Measurements from ENCODE around the gene RRM1.
"Not testable (repeated sequence)": the region's sequence is repeated elsewhere in the genome, so short reads cannot be mapped to it uniquely, and the experiment has no call there.

RRM1 gene

GRCh38 chr11:4076774-4077173 lies 17.8 kb upstream of the RRM1 start:
- no peak for DNase-seq (ENCODE audit: low read depth in 2 of 2, low spot score in 1 of 2)

- DNase-seq (ENCODE audit: low read depth in 2 of 2, low spot score in 1 of 2) = no peak
Measured at GRCh38 chr11:4083198-4083597, 11.4 kb upstream of the RRM1 start.

- DNase-seq (ENCODE audit: low read depth in 2 of 2, low spot score in 1 of 2) = no peak
Measured at GRCh38 chr11:4084406-4085125, 10.0 kb upstream of the RRM1 start.

GRCh38 chr11:4085575-4085974 lies 9.0 kb upstream of the RRM1 start:
- DNase-seq (ENCODE audit: low read depth in 2 of 2, low spot score in 1 of 2) = no peak

- DNase-seq (ENCODE audit: low read depth in 2 of 2, low spot score in 1 of 2) = no peak
Measured at GRCh38 chr11:4086575-4087353, 7.8 kb upstream of the RRM1 start.

GRCh38 chr11:4087551-4087950 lies 7.0 kb upstream of the RRM1 start:
- DNase-seq (ENCODE audit: low read depth in 2 of 2, low spot score in 1 of 2) = no peak

GRCh38 chr11:4090258-4090657 lies 4.3 kb upstream of the RRM1 start:
- DNase-seq (ENCODE audit: low read depth in 2 of 2, low spot score in 1 of 2) = no peak

- no peak for DNase-seq (ENCODE audit: low read depth in 2 of 2, low spot score in 1 of 2)
Measured at GRCh38 chr11:4092026-4092425, 2.6 kb upstream of the RRM1 start.

- DNase-seq (ENCODE audit: low read depth in 2 of 2, low spot score in 1 of 2) = no peak
Measured at GRCh38 chr11:4093519-4094347, 866 bp upstream of the RRM1 start.

- DNase-seq (ENCODE audit: low read depth in 2 of 2, low spot score in 1 of 2) = no peak
Measured at GRCh38 chr11:4095509-4096230, 1.1 kb downstream of the RRM1 start.

- DNase-seq (ENCODE audit: low read depth in 2 of 2, low spot score in 1 of 2) = no peak
Measured at GRCh38 chr11:4098026-4098621, 3.5 kb downstream of the RRM1 start.

GRCh38 chr11:4102711-4103110 lies 8.1 kb downstream of the RRM1 start:
- DNase-seq (ENCODE audit: low read depth in 2 of 2, low spot score in 1 of 2) = no peak

GRCh38 chr11:4103269-4103668 lies 8.7 kb downstream of the RRM1 start:
- DNase-seq (ENCODE audit: low read depth in 2 of 2, low spot score in 1 of 2) = no peak

- DNase-seq (ENCODE audit: low read depth in 2 of 2, low spot score in 1 of 2) = no peak
Measured at GRCh38 chr11:4105916-4106315, 11.3 kb downstream of the RRM1 start.

GRCh38 chr11:4111834-4112233 lies 17.2 kb downstream of the RRM1 start:
- DNase-seq (ENCODE audit: low read depth in 2 of 2, low spot score in 1 of 2) = no peak

- DNase-seq (ENCODE audit: low read depth in 2 of 2, low spot score in 1 of 2) = no peak
Measured at GRCh38 chr11:4115128-4115527, 20.5 kb downstream of the RRM1 start.

GRCh38 chr11:4118107-4118506 lies 23.5 kb downstream of the RRM1 start:
- DNase-seq (ENCODE audit: low read depth in 2 of 2, low spot score in 1 of 2) = no peak

- DNase-seq (ENCODE audit: low read depth in 2 of 2, low spot score in 1 of 2) = no peak
Measured at GRCh38 chr11:4123218-4123617, 28.6 kb downstream of the RRM1 start.

- no peak for DNase-seq (ENCODE audit: low read depth in 2 of 2, low spot score in 1 of 2)
Measured at GRCh38 chr11:4125141-4125540, 30.5 kb downstream of the RRM1 start.

- DNase-seq (ENCODE audit: low read depth in 2 of 2, low spot score in 1 of 2) = no peak
Measured at GRCh38 chr11:4127357-4127756, 32.8 kb downstream of the RRM1 start.

- not testable (repeated sequence) for DNase-seq (ENCODE audit: low read depth in 2 of 2, low spot score in 1 of 2)
Measured at GRCh38 chr11:4130219-4130618, 35.6 kb downstream of the RRM1 start.

Data from stimulated activated CD8-positive, alpha-beta memory T cell treated with anti-CD3 and anti-CD28 coated beads, Interleukin-4, amount 100 ng/mL, for 1 hour (primary cell).